GM12892 (cell line): ENCODE results near the gene JARID2.
A peak's percentile ranks its signal among the peaks of the same experiment; 100 is the strongest.

Experiments
- DNase-seq: peaks from one replicate; pipeline ENCODE4 v3.0.0; 2011; ENCODE audit not compliant: insufficient read length
- FAIRE-seq: peaks from 2 replicates; lab custom pipeline; 2011; peaks lifted over from hg19 to GRCh38; lab: Jason Lieb, UNC
- POLR2A ChIP-seq: IDR thresholded peaks from 2 replicates; pipeline ENCODE4 v1.6.1; 2011; ENCODE audit warnings: low read depth, low read length, control low read depth
- POLR2AphosphoS5 ChIP-seq: IDR thresholded peaks from 2 replicates; pipeline ENCODE4 v1.6.1; 2011; ENCODE audit warnings: low read depth, low read length, control low read depth
- TAF1 ChIP-seq: IDR thresholded peaks from 2 replicates; pipeline ENCODE4 v1.6.1; 2011; ENCODE audit warnings: low read depth, mild to moderate bottlenecking, control low read depth, low read length, borderline replicate concordance

Gene JARID2

DNA sequence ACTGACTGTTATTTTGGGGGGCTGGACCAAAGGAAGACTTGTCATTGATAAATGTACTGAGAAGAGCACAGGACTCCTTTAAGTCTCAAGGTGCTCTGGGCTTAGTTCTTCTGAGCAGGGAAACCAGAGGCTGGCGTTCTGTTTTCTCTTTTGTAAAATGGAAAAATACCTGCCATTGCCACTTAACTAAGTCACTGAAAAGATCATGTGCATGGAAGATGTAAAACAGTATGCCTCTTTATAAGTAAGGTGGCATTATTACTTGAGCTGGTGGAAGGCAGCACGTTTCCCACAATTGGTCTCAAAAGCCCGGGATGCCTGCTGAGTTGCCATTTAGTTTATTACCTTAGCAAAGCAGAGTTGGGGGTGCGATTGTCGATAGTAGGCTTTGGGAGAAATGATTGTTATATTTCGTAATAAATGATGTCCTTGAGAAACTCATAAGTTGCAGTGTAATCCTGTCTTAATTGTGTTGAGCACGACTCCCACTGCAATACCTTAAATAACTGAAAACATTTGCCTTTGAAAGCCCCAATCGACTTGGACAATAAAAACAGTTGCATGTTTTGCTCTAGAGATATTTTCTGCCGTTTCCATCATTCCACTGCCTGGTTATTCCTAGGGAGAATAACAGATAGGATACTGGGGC is 3.6 kb downstream of the JARID2 start:
- FAIRE-seq (peak; percentile 5), DNase-seq (no peak)
- no peak for TF ChIP-seq TAF1
- no peak for TF ChIP-seq POLR2AphosphoS5
- TF ChIP-seq POLR2A, result no peak

DNA sequence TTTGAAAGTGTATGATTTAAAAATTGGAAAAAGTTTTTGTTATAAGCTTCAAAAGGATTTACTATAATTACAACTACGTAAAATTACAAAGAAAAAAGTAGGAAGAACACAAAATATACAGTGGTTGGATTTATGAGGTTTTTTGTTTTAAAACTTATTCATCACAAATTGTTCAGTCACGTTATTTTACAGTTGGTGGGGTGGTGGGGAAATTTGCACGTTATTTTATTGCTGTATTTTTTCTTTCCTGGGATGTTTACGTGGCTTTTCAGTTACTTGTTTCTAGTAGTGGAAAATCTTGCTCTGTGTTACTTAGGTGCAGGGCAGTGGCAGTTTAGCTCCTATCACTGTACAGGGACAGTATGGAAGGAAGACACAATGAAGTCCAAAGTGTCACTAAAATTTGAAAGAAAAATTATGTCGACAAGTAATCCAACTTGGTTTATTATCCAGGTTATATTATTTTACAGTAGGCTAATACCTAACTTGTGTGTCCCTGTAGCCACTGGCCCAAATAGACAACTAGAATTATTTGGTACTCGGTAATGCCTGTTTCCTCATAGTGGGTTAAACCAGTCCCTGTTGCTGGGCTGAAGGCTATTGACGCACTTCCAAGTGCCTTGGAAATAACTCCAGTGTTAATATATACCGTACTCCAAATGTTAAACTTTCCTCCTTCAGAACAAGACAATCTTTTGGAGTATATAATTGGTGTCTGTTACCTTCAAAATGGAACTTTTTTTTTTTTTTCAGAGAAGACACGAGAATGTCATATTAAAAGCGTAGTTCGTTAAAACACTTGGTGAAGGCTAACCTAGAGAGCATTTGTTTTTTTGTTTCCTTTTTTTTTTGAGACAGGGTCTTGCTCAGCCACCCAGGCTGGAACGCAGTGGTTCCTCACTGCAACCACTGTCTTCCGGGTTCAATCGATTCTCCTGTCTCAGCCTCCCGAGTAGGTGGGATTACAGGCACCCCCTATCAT is 4.6 kb downstream of the JARID2 start:
- FAIRE-seq, result no peak
- TF ChIP-seq TAF1 (no peak), POLR2A (no peak), POLR2AphosphoS5 (no peak)
- no peak for DNase-seq

DNA sequence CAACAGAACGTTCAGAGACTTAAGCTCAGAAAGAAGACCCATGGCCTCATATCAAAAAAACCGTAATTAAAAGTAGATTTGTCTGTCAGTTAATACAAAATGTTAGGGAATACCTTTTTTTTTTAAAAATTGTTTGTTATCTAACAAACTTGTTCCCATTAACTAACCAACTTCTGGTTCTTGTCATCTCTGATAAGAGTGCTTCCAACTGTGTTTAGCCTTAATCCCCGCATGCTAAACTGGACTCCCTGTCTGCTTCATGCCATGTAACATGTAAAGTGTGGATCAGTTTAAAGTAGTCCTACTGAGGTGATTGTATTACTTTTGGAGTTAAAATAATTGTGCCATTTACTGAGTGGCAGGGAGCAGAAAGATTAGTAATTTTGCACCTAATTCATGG is 6.3 kb downstream of the JARID2 start:
- FAIRE-seq (no peak), DNase-seq (no peak)
- TF ChIP-seq POLR2A, result no peak

DNA sequence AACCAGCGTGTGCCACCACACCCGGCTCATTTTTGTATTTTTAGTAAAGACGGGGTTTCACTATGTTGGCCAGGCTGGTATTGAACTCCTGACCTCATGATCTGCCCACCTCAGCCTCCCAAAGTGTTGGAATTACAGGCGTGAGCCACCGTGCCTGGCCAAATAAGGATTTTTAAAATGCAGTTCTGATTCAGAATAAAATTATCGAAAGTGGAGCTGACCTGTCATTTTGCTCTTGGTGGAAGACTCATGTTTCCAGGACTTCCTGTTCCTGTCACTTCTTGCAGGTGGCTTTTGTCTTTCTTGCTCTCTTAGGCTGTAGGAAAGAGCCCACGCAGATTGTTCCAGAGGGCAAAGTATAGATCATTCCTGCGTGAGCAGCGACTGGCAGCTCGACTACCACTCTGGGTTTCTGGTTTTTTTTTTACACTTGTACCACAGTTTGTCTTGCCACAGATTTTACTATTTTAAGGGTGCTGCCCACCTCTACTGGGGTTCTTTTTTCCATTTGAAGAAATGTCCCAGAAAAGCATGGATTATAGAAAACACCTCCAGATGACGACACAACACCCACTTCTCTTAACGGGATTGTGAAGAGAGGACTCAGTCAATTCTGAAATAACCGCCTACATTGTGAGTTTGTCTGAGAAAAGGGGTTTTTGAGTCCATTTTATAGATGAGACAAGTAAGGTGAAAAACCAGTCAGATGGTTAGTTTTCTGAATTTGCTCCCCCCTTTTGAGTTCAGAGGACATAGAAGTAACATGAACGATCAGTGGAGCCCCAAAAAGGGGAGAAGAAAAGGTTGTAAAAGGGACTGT is 7.5 kb downstream of the JARID2 start:
- TF ChIP-seq TAF1, result no peak
- TF ChIP-seq POLR2A, result no peak
- no peak for TF ChIP-seq POLR2AphosphoS5
- DNase-seq (no peak), FAIRE-seq (peak; percentile 87)

DNA sequence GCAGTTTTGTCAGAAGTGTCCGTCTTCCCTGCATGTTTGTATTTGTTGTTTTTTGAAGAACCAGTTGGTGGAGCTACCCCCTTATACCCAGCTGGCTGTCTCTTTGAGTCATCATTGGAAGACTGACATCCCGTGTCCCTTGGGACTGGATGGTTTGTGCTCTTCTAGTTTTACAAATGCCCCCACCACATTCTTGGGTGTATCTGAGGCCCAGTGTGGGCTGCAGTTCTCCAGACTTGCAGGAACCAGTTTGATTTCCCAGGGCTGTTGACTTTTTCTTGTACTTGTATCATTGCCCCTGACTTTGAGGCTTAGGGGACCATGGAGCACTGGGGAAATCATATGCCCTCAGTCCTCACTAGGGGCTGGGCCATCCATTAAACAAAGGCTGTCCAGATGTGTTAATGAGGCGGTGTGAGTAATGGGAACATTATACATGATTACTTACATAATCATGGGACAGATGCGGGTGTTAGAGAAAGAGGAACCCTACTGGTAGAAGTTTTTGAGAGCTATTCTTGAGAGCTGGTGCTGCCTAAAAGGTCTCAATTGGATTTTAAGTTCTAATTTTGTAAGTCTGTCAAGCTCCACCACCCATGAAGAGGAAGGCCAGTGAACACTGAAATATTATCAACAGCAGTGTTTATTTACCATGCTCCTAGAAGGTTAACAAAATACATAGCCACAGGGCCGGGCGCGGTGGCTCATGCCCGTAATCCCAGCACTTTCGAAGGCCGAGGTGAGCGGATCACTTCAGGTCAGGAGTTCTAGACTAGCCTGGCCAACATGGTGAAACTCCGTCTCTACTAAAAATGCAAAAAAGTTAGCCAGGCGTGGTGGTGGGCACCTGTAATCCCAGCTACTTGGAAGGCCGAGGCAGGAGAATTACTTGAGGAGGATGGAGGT is 8.5 kb downstream of the JARID2 start:
- FAIRE-seq (peak; percentile 95), DNase-seq (no peak)
- TF ChIP-seq TAF1, result no peak
- no peak for TF ChIP-seq POLR2A
- no peak for TF ChIP-seq POLR2AphosphoS5

DNA sequence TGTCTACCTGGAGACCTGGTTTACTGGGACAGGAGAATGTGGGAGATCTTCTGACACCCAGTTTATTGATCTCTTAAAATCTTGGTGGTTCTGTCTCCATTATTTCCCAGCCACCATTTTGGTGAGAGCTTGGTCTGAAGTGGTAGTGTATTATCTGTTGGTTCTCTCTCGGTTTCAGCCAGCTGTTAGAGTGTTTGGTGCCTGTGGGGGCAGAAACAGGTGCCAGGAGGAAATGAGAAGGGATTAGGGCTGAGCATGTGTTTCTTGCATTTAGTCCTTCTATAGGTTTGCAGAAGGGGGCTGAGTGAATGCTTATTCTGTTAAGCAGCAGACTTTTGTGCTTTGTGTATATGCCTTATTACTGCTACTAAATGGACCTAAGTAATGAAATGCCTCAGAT is 9.6 kb downstream of the JARID2 start:
- DNase-seq (no peak), FAIRE-seq (peak; percentile 44)
- no peak for TF ChIP-seq TAF1
- TF ChIP-seq POLR2A, result no peak
- TF ChIP-seq POLR2AphosphoS5, result no peak

DNA sequence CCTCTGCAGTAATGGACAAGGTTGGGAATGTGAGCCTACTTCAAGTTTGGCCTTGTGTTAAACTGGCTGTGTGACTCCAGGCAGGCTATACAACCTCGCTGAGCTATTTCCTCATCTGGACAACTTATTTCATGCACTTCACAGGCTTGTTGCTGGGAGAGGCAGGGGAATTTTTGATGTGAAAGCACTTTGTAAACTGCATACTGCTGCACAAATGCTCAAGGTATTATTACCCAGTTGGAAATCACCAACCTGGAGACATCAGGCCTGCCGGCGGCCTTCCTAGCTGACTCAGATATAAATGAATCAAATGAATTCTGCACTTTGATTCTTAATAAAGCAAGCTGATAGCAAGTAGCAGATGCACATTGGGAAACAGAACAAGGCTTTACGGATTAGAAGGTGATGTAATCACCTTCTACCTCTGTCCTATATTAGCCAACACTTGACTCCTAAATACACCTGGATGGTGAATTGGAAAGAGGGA is 10.1 kb downstream of the JARID2 start:
- TF ChIP-seq POLR2AphosphoS5 (no peak), POLR2A (no peak), TAF1 (no peak)
- no peak for DNase-seq
- peak; percentile 78 for FAIRE-seq

DNA sequence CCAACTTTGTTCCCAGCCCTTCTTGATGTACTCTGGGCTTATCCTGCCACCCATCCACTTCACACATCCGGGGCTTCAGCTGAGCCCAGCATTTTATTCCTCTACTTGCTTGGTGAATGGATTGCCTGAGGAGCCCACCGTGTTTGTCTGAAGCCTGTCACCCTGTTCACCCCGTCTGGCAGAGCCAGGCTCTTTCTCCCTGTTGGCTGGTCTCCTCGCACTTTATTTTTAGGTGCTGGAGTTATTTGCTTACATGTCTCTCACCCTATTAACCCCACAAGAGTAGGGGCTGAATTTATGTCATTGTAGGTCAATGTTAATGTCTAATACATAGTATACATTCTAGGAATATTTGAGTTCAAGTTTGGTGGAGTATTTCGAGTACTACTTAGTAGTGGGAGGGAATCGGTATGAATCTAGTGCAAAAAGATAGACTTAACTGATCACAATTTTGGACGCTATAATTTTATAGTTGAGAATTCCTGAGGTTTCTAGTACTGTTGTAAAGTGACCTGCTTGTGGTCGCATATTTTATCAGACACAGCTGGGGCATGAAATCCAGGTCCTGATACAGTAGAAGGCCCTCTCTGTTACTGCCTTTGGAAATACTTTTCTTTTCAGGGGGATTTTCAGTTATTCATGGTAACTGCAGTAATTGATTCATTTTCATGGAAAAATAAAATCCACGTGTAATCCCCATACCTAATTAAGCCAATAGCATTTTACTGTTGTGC is 10.8 kb downstream of the JARID2 start:
- TF ChIP-seq TAF1 (no peak), POLR2AphosphoS5 (no peak), POLR2A (no peak)
- no peak for FAIRE-seq
- DNase-seq, result no peak

DNA sequence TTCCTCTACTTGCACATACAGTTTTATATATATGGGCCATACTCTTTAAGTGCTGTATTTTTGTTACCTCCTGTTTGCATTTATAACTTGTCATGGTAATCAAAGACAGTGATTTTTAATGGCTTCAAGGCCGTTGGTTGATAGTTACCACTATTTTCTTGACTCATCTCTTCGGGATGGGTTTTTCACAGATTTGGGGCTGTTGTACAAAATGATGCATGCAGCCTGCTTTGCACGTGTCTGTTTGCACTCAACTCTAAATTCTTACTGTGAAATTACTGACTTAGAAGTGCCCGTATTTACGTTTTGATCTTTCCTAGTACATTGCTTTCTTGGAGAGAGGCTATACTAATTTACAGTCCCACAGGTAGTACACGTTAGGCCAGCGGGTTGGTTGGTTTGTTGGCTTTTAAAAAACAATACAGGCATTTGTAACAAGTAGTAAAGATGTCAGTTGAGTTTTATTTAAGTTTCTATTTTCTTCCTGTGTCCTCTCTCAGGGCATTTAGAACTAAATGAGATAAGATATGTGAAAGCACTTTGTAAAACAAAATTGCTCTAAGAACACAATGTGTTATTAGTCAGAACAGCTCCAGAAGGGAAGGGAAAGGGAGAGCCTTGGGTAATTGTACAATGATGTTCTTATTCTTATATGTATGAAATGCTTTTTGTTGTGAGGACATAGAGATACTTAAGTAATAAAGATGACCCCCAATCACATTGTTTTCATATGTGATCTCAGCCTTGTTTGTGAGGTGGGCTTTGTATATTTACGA is 11.7 kb downstream of the JARID2 start:
- DNase-seq (no peak), FAIRE-seq (peak; percentile 21)
- TF ChIP-seq POLR2AphosphoS5 (no peak), POLR2A (no peak), TAF1 (no peak)

DNA sequence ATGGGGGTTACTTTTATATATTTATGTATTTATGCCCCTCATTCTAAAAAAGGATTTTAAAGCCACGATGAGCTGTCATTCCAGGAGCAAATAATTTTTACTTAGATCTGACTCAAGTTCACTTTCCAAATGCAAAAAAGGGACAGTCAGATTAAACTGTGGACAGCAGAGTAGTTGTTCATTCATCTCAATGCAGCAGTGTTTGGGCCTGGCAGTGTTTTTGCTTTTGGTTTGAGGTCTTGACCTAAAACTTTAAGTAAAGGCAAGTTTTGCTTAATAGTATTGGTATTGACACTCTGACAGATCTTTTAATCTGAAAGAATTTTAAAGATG is 13.9 kb downstream of the JARID2 start:
- DNase-seq, result no peak
- TF ChIP-seq POLR2AphosphoS5, result no peak
- no peak for TF ChIP-seq TAF1
- TF ChIP-seq POLR2A, result no peak
- FAIRE-seq, result no peak
